Panc1 (cell line): Measurements from ENCODE around the gene FCF1. TPM values are rescaled to one million over a fixed set of nuclear protein-coding genes. Genes with fewer than 3 reads are reported as not detected.

ENCODE experiments used
- ATAC-seq: fragments of 200-7000 bp; cut with Tn5 transposase; 2 replicates; pipeline ENCODE4 v1.9.1; 2020; ENCODE audit warnings: mild to moderate bottlenecking, moderate library complexity
- BruUV-seq: library from RNA; stranded (reverse); fragments of 400-500 nt; replicated peaks from 2 replicates; lab custom pipeline; 2021; lab: Mats Ljungman, UMichigan
- CTCF ChIA-PET: fragments of 300-600 bp; sonication (Branson Sonifier 250); formaldehyde crosslinking; loops from one replicate; lab custom pipeline; 2022; ENCODE audit warnings: antibody characterized with exemption; lab: Charles Lee
- POLR2A ChIA-PET: fragments of 300-600 bp; sonication (Branson Sonifier 250); formaldehyde crosslinking; loops from one replicate; lab custom pipeline; 2022; ENCODE audit warnings: antibody characterized with exemption; lab: Charles Lee
- DNase-seq: peaks from one replicate; pipeline ENCODE4 v3.0.0-alpha.2; 2010; ENCODE audit warnings: low read depth, low spot score
- H3K27ac ChIP-seq: 2 replicates; pipeline ENCODE4 v1.5.1; 2011; ENCODE audit warnings: mild to moderate bottlenecking, low read length, inconsistent platforms
- H3K27me3 ChIP-seq: fragments of 200-500 bp; sonication (Bioruptor generic); 2 replicates; pipeline ENCODE4 v1.6.0; 2014; ENCODE audit warnings: low read length, inconsistent platforms; ENCODE audit not compliant: control insufficient read depth, insufficient read depth
- H3K36me3 ChIP-seq: fragments of 200-500 bp; sonication (Bioruptor generic); 2 replicates; pipeline ENCODE4 v1.5.1; 2014; ENCODE audit warnings: inconsistent platforms, mild to moderate bottlenecking, low read length, moderate library complexity; ENCODE audit not compliant: control insufficient read depth, insufficient read depth
- H3K4me1 ChIP-seq: 2 replicates; pipeline ENCODE4 v1.5.1; 2011; ENCODE audit warnings: inconsistent platforms, mild to moderate bottlenecking, low read length, moderate library complexity; ENCODE audit not compliant: control insufficient read depth, insufficient read depth
- H3K4me3 ChIP-seq, 2 experiments: 2 replicates each; pipeline ENCODE4 v1.5.1; 2011 to 2012; ENCODE audit warnings: low read depth in 2 of 2, low read length in 2 of 2, mild to moderate bottlenecking in 2 of 2, inconsistent platforms in 1 of 2, moderate library complexity in 1 of 2
- H3K9me3 ChIP-seq: fragments of 200-500 bp; sonication (Bioruptor generic); 2 replicates; pipeline ENCODE4 v1.5.1; 2014; ENCODE audit warnings: low read depth, mild to moderate bottlenecking, inconsistent platforms, low read length, moderate library complexity; ENCODE audit not compliant: control insufficient read depth, insufficient read depth
- CTCF ChIP-seq: fragments of 450-650 bp; IDR thresholded peaks from 2 replicates; pipeline ENCODE4 v1.5.1; 2017; ENCODE audit warnings: mild to moderate bottlenecking
- POLR2AphosphoS5 ChIP-seq: IDR thresholded peaks from 2 replicates; pipeline ENCODE4 v1.6.1; 2012; ENCODE audit warnings: mild to moderate bottlenecking, low read depth, low read length, moderate library complexity
- REST ChIP-seq, 2 experiments: IDR thresholded peaks; 2 replicates each; pipeline ENCODE4 v1.6.1; 2011 to 2012; ENCODE audit warnings: low read depth in 2 of 2, control low read depth in 1 of 2, low read length in 1 of 2, mild to moderate bottlenecking in 1 of 2, moderate library complexity in 1 of 2; ENCODE audit not compliant: insufficient read depth in 1 of 2
- SIN3A ChIP-seq: IDR thresholded peaks from 2 replicates; pipeline ENCODE4 v1.6.1; 2012; ENCODE audit warnings: low read depth, mild to moderate bottlenecking, low read length, moderate library complexity, borderline replicate concordance; ENCODE audit not compliant: insufficient read depth
- TCF7L2 ChIP-seq: IDR thresholded peaks from 2 replicates; pipeline ENCODE4 v1.6.1; 2011; ENCODE audit warnings: mild to moderate bottlenecking, low read depth, low read length, inconsistent platforms
- in situ Hi-C: cut with HindIII; loops from 2 replicates; pipeline ENCODE4 v1.10.0; 2016; ENCODE audit warnings: low sequenced_read_pairs, low pct_unique_long_range_greater_than_20kb
- intact Hi-C: fragments of 100-400 bp; cut with micrococcal nuclease; formaldehyde crosslinking; loops from one replicate; pipeline ENCODE4 v1.10.0; 2022; ENCODE audit not compliant: unreplicated experiment
- total RNA-seq: library from RNA; stranded (reverse); gene quantifications from one replicate; pipeline ENCODE4 v1.2.1, GENCODE V29; 2021; ENCODE audit not compliant: unreplicated experiment

The FCF1 gene
- total RNA-seq, 1 experiment from 2014 or later, result 41.5 TPM

GRCh38 chr14:74684434-74684833 is 28.5 kb upstream of the FCF1 start:
- BruUV-seq, result no TSS peak
- ATAC-seq (no peak), DNase-seq (no peak)
- Histone ChIP-seq H3K4me1 (no peaks in the 10 kb centered on the region), H3K36me3 (peaks cover 9% of the 10 kb centered on the region), H3K4me3 (no peak overlapping the region), H3K9me3 (no peaks in the 10 kb centered on the region), H3K27me3 (no peaks in the 10 kb centered on the region), H3K27ac (no peak overlapping the region)
- ChIA-PET POLR2A (no interaction called here), CTCF (no interaction called here)
- in situ Hi-C loops, result no loop called here
- TF ChIP-seq REST (IDR thresholded peaks at IDR 0.05; ENCODE audit: insufficient read depth in 1 of 2, low read depth in 2 of 2, low read length in 1 of 2) (no peak), TCF7L2 (no peak), CTCF (no peak), POLR2AphosphoS5 (no peak), SIN3A (no peak)
- intact Hi-C loops, result loop anchor here (10.0 kb wide), 1 partner anchor 70 kb away; the partner anchor contains the start of gene LTBP2

GRCh38 chr14:74685056-74685455 is 27.9 kb upstream of the FCF1 start:
- peaks cover 9% of the 10 kb centered on the region for H3K36me3 ChIP-seq
- POLR2A ChIA-PET, result no interaction called here

GRCh38 chr14:74685921-74686678 is 26.8 kb upstream of the FCF1 start:
- in situ Hi-C loops, result no loop called here
- no peaks in the 10 kb centered on the region for H3K27me3 ChIP-seq
- no peaks in the 10 kb centered on the region for H3K9me3 ChIP-seq
- ATAC-seq (no peak), DNase-seq (no peak)
- no peaks in the 10 kb centered on the region for H3K4me1 ChIP-seq
- ChIA-PET POLR2A (interaction anchor here (0.6 kb wide), 1 partner anchor 36 kb away, joined by 3 read pairs; no protein-coding TSS in a partner anchor), CTCF (no interaction called here)
- no TSS peak for BruUV-seq
- intact Hi-C loops, result loop anchor here (10.0 kb wide), 1 partner anchor 71 kb away; the partner anchor contains the start of gene LTBP2
- H3K4me3 ChIP-seq, result no peak overlapping the region
- H3K27ac ChIP-seq, result no peak overlapping the region
- peaks cover 9% of the 10 kb centered on the region for H3K36me3 ChIP-seq
- TF ChIP-seq POLR2AphosphoS5 (no peak), REST (IDR thresholded peaks at IDR 0.05; ENCODE audit: insufficient read depth in 1 of 2, low read depth in 2 of 2, low read length in 1 of 2) (no peak), CTCF (no peak), SIN3A (no peak), TCF7L2 (no peak)

More at GRCh38 chr14:74685056-74685455, 27.9 kb upstream of the FCF1 start:
- ATAC-seq (no peak), DNase-seq (no peak)
- Histone ChIP-seq H3K4me1 (no peaks in the 10 kb centered on the region), H3K27ac (no peak overlapping the region), H3K4me3 (no peak overlapping the region), H3K27me3 (no peaks in the 10 kb centered on the region), H3K9me3 (no peaks in the 10 kb centered on the region)
- TF ChIP-seq TCF7L2, result no peak
- TF ChIP-seq SIN3A, result no peak
- in situ Hi-C loops (no loop called here), intact Hi-C loops (loop anchor here (10.0 kb wide), 1 partner anchor 70 kb away; the partner anchor contains the start of gene LTBP2)
- CTCF ChIA-PET, result no interaction called here
- no TSS peak for BruUV-seq
